ENCODE measurements around the gene BCDIN3D.
"Not testable (repeated sequence)": the region's sequence is repeated elsewhere in the genome, so short reads cannot be mapped to it uniquely, and the experiment has no call there.

The BCDIN3D gene

DNA sequence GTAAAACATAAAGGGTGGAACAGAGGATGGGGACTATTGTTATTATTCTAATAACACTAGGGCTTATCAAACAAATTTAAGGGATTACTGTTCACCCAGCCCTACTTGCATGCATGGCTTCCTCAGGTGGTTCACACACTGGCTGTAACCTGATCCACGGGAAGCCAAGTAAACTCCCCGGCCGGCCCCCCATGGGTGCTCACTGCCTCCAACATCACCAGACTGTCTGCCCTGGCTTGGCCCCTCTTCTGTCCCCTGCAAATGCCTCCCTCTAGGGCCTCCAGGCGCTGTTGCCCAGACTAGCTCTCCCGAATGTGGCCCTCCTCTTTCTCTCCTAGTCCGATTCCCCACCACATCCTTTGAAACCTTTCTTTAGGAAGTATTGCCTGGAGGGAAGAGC lies 42.2 kb upstream of the BCDIN3D start:
- in situ Hi-C loops (cut with HindIII; ENCODE audit: low sequenced_read_pairs): no loop called here
- DNase-seq (ENCODE audit: low read depth): no peak
- no peak overlapping the region for H3K4me3 ChIP-seq (ENCODE audit: low read depth, low read length)
- TF ChIP-seq, protein P1, sequence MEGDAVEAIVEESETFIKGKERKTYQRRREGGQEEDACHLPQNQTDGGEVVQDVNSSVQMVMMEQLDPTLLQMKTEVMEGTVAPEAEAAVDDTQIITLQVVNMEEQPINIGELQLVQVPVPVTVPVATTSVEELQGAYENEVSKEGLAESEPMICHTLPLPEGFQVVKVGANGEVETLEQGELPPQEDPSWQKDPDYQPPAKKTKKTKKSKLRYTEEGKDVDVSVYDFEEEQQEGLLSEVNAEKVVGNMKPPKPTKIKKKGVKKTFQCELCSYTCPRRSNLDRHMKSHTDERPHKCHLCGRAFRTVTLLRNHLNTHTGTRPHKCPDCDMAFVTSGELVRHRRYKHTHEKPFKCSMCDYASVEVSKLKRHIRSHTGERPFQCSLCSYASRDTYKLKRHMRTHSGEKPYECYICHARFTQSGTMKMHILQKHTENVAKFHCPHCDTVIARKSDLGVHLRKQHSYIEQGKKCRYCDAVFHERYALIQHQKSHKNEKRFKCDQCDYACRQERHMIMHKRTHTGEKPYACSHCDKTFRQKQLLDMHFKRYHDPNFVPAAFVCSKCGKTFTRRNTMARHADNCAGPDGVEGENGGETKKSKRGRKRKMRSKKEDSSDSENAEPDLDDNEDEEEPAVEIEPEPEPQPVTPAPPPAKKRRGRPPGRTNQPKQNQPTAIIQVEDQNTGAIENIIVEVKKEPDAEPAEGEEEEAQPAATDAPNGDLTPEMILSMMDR (IDR thresholded peaks at IDR 0.05; ENCODE audit: low read depth, low read length, missing control alignments): no peak

DNA sequence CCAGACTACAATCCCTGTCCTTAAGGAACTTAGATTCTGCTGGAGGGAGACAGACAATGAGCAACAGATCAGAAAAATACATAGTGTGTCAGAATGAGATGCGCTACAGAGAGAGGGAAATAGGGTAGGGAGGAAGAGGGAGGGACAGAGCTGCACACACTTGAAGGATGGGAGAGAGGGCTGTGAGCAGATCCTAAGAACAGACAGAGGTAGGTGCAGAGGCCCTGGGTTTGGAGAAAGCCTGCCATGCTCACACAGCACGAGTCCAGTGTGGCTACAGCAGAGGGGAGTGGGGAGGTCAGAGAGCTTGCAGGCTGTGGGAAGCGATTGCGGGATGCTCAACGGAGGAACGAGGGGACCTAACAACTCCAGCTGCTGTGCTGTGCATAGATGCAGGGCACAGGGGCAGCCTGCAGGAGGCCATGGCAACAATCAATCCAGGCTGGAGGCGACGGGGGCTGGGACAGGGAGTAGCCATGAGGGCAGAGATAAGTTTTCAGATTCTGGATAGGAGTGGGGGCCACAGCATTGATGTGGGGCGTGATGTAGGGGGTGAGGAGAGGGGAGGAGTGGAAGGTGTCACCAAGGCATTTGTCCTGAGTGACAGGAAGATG lies 40.1 kb upstream of the BCDIN3D start:
- no peak for DNase-seq (ENCODE audit: low read depth)
- in situ Hi-C loops (cut with HindIII; ENCODE audit: low sequenced_read_pairs): no loop called here
- TF ChIP-seq, protein P1 (IDR thresholded peaks at IDR 0.05; ENCODE audit: low read depth, low read length, missing control alignments): no peak
- no peak overlapping the region for H3K4me3 ChIP-seq (ENCODE audit: low read depth, low read length)

DNA sequence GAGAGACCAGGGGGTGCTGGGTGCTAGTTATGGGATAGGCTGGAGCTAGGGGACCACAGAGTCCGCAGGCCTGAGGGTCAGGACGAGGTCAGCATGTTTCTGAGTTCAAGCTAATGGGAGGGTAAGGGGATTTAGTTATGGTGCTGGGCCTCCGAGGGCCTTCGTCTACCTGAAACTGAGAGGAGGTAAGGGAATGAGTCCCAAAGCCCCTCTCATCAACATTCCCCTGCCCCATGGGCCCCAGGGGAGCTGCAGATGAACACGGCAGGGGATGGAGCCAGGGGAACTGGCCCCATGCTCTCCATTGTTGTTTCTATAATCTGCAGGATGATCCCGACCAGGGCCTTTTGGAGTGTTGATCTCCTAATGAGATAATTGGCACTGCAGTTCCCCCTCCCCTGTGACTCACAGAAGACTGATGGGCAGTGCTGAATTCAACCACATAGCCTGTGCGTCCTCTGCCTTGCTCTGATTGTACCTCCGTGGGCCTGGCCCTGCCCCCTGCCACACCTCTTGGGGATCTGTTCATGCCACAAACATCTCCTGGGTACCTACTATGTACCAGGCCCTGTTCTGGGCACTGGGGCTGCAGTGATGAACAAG lies 39.4 kb upstream of the BCDIN3D start:
- in situ Hi-C loops (cut with HindIII; ENCODE audit: low sequenced_read_pairs): no loop called here
- H3K4me3 ChIP-seq (ENCODE audit: low read depth, low read length): no peak overlapping the region
- TF ChIP-seq, protein P1 (IDR thresholded peaks at IDR 0.05; ENCODE audit: low read depth, low read length, missing control alignments): no peak
- no peak for DNase-seq (ENCODE audit: low read depth)

DNA sequence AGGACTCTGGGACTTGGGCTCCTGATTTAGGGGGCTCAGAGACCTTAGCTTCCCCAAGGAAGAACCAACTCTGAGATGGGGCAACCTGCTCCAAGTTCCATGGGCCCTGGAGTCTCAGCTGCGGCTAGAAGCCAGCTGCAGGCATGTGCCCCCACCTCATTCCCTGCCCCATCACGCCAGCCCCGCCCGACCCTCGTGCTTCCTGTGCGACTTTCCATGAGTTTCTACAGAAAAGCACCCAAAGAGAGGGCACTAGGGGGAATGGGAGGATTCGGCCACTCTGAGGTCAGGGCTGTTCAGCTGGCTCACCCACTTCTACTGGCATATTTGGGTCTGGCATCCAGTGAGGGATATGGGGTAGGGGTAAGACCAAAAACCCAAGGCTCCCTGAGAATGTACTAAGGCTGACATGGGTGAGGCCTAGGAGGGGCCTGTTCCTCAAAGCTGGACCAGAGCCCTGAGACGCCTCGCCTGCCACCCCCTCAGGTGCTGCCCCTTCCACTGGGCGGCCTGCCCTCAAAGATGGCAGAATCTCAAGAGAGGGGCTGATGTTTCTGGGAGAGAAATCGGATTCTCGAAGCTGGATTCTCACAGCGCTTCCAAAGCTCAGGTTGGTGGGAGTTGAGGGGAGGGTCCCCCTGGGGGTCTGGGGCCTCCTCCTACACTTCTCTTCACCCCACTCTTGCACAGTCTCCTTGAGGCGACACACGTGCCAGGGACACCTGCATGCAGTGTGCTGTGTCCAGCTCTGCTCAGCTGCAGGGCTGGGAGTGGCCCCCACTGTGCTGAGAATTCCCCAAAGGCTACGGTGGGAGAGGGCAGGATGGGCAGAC lies 38.7 kb upstream of the BCDIN3D start:
- TF ChIP-seq, protein P1 (IDR thresholded peaks at IDR 0.05; ENCODE audit: low read depth, low read length, missing control alignments): no peak
- no peak overlapping the region for H3K4me3 ChIP-seq (ENCODE audit: low read depth, low read length)
- in situ Hi-C loops (cut with HindIII; ENCODE audit: low sequenced_read_pairs): no loop called here
- no peak for DNase-seq (ENCODE audit: low read depth)

- TF ChIP-seq, protein P1 (IDR thresholded peaks at IDR 0.05; ENCODE audit: low read depth, low read length, missing control alignments): no peak
- in situ Hi-C loops (cut with HindIII; ENCODE audit: low sequenced_read_pairs): no loop called here
- no peak overlapping the region for H3K4me3 ChIP-seq (ENCODE audit: low read depth, low read length)
- no peak for DNase-seq (ENCODE audit: low read depth)
Measured at GRCh38 chr12:49880756-49881414, 38.0 kb upstream of the BCDIN3D start.

- in situ Hi-C loops (cut with HindIII; ENCODE audit: low sequenced_read_pairs); H3K4me3 ChIP-seq (ENCODE audit: low read depth, low read length); DNase-seq (ENCODE audit: low read depth): not testable (repeated sequence)
Measured at GRCh38 chr12:49879065-49879464, 36.2 kb upstream of the BCDIN3D start.

All from astrocyte of the cerebellum (primary cell).